Measurements from ENCODE around the gene DDX47. TPM values are rescaled to one million over a fixed set of nuclear protein-coding genes. Genes with fewer than 3 reads are reported as not detected.

DDX47 gene
- total and polyA plus RNA-seq, 2 donors (not counting 1 experiment from before 2014, with no cell fraction given), result 50.1 to 93.7 TPM

GRCh38 chr12:12804432-12804886, 8.7 kb upstream of the DDX47 start:
- Histone ChIP-seq H3K36me3 (replicated peaks in 1 of 2; ENCODE audit: control extremely low read depth in 1 of 2, control insufficient read depth in 1 of 2, extremely low read depth in 1 of 2, insufficient read depth in 2 of 2, low read length in 1 of 2) (no peaks in the 10 kb centered on the region), H3K4me3 (ENCODE audit: control extremely low read depth in 1 of 5, extremely low read depth in 1 of 5, insufficient read depth in 1 of 5, low read depth in 2 of 5, low read length in 4 of 5) (no peak overlapping the region), H3K27ac (ENCODE audit: low read length in 2 of 2) (no peak overlapping the region), H2AFZ (ENCODE audit: insufficient read depth, low read depth, low read length, poor library complexity, severe bottlenecking) (no peak overlapping the region), H3K27me3 (replicated peaks in 1 of 4; ENCODE audit: control extremely low read depth in 1 of 4, control insufficient read depth in 3 of 4, insufficient read depth in 4 of 4, low read length in 3 of 4) (no peaks in the 10 kb centered on the region), H3K4me1 (ENCODE audit: control insufficient read depth in 2 of 2, insufficient read depth in 2 of 2, low read length in 2 of 2) (peaks cover 32 to 57% of the 10 kb centered on the region in 2 donors), H3K4me2 (replicated peaks; ENCODE audit: low read depth, low read length, poor library complexity, severe bottlenecking) (no peak overlapping the region), H3K9ac (ENCODE audit: low read length) (no peak overlapping the region), H3K9me3 (ENCODE audit: control extremely low read depth in 1 of 3, control insufficient read depth in 2 of 3, insufficient read depth in 1 of 3, low read length in 2 of 3) (no peaks in the 10 kb centered on the region), H4K20me1 (ENCODE audit: control insufficient read depth, insufficient read depth, low read length, poor library complexity, severe bottlenecking) (no peaks in the 10 kb centered on the region), H3K79me2 (ENCODE audit: control insufficient read depth, insufficient read depth, low read length) (no peaks in the 10 kb centered on the region)
- Mint-ChIP-seq H3K9me3 (ENCODE audit: insufficient read depth) (no peaks in the 10 kb centered on the region), H3K27me3 (no peaks in the 10 kb centered on the region), H3K4me3 (peak overlapping the region; percentile 4), H3K27ac (peak overlapping the region; percentile 91), H3K4me1 (peaks cover 66% of the 10 kb centered on the region)
- DNase-seq, result no peak
- POLR2A ChIA-PET, result interaction anchor here (0.8 to 1.1 kb wide), 2 partner anchors 79 kb away, joined by 3 to 6 read pairs; no protein-coding TSS in a partner anchor
- WGBS (ENCODE audit: insufficient coverage), result 83% methylated on average over 2 of the region's 6 CpGs
- ATAC-seq (ENCODE audit: low read depth), result no peak
- intact Hi-C loops (cut with micrococcal nuclease), result loop anchor here (10.0 kb wide), 1 partner anchor 1350 kb away; no protein-coding TSS in a partner anchor
- CTCF ChIA-PET, result interaction anchor here (1.0 to 6.7 kb wide), 4 partner anchors 8 to 67 kb away, joined by 3 to 71 read pairs (median 6); partner anchors contain the start of gene DDX47
- TF ChIP-seq EZH2 (IDR thresholded peaks at IDR 0.05; ENCODE audit: borderline replicate concordance, insufficient read depth, low read depth, low read length, poor library complexity, severe bottlenecking), result no peak
- TF ChIP-seq CTCF (IDR thresholded peaks at IDR 0.05), result no peak

- Mint-ChIP-seq H3K27ac (peak overlapping the region; percentile 95), H3K27me3 (no peaks in the 10 kb centered on the region), H3K9me3 (ENCODE audit: insufficient read depth) (no peaks in the 10 kb centered on the region), H3K4me1 (peaks cover 64% of the 10 kb centered on the region), H3K4me3 (peak overlapping the region; percentile 12)
- Histone ChIP-seq H3K4me2 (replicated peaks; ENCODE audit: low read depth, low read length, poor library complexity, severe bottlenecking) (peak overlapping the region; percentile 34), H3K79me2 (ENCODE audit: control insufficient read depth, insufficient read depth, low read length) (no peaks in the 10 kb centered on the region), H4K20me1 (ENCODE audit: control insufficient read depth, insufficient read depth, low read length, poor library complexity, severe bottlenecking) (no peaks in the 10 kb centered on the region), H3K4me1 (ENCODE audit: control insufficient read depth in 2 of 2, insufficient read depth in 2 of 2, low read length in 2 of 2) (peaks cover 32 to 62% of the 10 kb centered on the region in 2 donors), H2AFZ (ENCODE audit: insufficient read depth, low read depth, low read length, poor library complexity, severe bottlenecking) (peak overlapping the region; percentile 62), H3K36me3 (replicated peaks in 1 of 2; ENCODE audit: control extremely low read depth in 1 of 2, control insufficient read depth in 1 of 2, extremely low read depth in 1 of 2, insufficient read depth in 2 of 2, low read length in 1 of 2) (no peaks in the 10 kb centered on the region), H3K9ac (ENCODE audit: low read length) (peak overlapping the region; percentile 16), H3K27ac (ENCODE audit: low read length in 2 of 2) (peak overlapping the region; percentile 89 to 92), H3K4me3 (ENCODE audit: control extremely low read depth in 1 of 5, extremely low read depth in 1 of 5, insufficient read depth in 1 of 5, low read depth in 2 of 5, low read length in 4 of 5) (no peak overlapping the region), H3K27me3 (replicated peaks in 1 of 4; ENCODE audit: control extremely low read depth in 1 of 4, control insufficient read depth in 3 of 4, insufficient read depth in 4 of 4, low read length in 3 of 4) (no peaks in the 10 kb centered on the region), H3K9me3 (ENCODE audit: control extremely low read depth in 1 of 3, control insufficient read depth in 2 of 3, insufficient read depth in 1 of 3, low read length in 2 of 3) (no peaks in the 10 kb centered on the region)
- DNase-seq, result no peak
- TF ChIP-seq EZH2 (IDR thresholded peaks at IDR 0.05; ENCODE audit: borderline replicate concordance, insufficient read depth, low read depth, low read length, poor library complexity, severe bottlenecking) (no peak), CTCF (IDR thresholded peaks at IDR 0.05) (no peak)
- ChIA-PET POLR2A (no interaction called here), CTCF (interaction anchor here (6.7 kb wide), 1 partner anchor 18 kb away, joined by 71 read pairs; no protein-coding TSS in a partner anchor)
- intact Hi-C loops (cut with micrococcal nuclease), result loop anchor here (10.0 kb wide), 1 partner anchor 1348 kb away; no protein-coding TSS in a partner anchor
- 75% methylated on average over 6 of the region's 8 CpGs for WGBS (ENCODE audit: insufficient coverage)
- no peak for ATAC-seq (ENCODE audit: low read depth)
Observed at GRCh38 chr12:12806784-12807516, 6.2 kb upstream of the DDX47 start.

Measured in B cell (primary cell).